ENCODE measurements around the gene ANKRD13D. TPM values are rescaled to one million over a fixed set of nuclear protein-coding genes. Genes with fewer than 3 reads are reported as not detected.

ANKRD13D gene
- polyA plus RNA-seq, 1 of the 3 experiments (the other 2 are of a cell fraction), result 50.2 TPM

DNA sequence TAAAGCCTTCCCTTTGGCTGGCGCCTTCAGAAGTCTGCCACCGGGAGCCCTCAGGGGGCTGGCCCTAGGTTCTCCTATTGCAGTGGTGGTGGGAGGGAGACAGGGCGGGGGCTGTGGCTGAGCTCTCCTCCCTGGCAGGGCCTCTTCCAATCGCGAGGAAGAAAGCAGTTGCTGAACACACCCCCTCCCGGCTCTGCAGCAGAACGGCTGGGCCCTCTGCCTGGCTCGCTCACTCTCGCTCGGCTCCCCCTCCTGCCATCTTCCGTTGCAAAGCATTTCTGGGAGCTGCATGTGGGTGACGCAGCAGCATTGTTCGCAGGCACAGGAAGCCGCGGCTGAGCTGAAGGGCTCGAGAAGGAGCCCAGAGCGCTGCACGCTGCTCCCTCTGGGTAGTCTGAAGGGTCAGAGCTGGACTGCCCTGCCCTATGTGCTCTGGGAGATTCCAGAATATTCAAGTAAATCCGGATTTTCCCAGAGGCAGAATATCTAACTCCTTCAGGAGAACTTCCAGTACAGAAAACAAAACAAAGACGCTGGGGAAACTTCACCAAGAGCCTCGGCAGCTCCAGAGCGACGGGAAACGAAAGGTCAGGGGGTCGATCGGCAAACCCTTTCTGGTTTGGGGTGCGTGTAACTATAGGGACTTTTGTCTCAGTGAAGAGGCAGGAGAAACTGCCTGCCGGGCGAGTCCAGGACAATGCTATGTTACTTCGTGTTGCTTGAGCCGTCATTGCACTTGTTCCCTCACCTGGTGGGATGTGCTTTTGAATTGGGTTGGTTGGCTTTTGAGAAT lies 49.1 kb upstream of the ANKRD13D start (continued):
- peak; percentile 100 for TF ChIP-seq TAF1 (IDR thresholded peaks at IDR 0.05; ENCODE audit: borderline replicate concordance, low read depth, low read length)

DNA sequence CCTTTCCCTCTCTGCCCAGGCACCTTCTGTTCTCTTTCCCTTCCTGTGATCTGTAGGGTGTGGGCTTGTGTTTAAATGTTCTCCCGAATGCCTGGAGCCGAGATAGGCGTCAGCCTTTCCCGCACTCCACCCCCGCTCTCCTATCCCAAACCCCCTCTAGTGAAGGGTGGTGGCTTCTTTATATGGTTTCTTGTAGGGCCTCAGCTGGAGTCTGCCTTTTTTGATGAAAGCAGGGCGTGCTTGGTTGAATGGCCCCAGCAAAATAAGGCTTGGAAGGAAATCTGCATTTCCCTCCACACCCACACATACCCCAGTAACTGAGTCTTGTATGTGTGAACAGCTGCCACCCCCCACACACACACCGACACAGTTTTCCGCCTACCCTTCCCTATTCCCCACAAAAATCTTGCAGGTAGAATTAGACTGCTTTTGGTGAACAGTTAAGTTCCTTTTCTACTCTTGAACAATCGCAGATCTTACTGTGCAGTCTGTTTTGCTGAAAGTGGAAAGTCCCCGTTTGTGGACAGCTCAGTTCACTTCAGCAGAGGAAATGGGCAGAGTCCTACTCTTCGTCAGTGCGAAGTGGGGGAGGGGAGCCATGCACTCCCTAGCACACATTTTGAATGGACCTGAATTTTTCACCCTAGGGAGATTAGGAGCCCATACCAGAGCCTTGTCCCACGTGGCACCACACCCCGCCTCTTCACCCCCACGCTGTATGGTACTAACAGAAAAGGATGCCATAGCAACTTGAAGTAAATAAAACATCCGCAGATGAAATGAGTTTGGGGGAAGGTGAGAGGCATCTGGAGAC lies 48.3 kb upstream of the ANKRD13D start:
- Histone ChIP-seq H3K27ac (ENCODE audit: low read depth in 2 of 2, low read length in 1 of 2) (peak overlapping the region; percentile 89 to 96), H3K27me3 (ENCODE audit: insufficient read depth) (no peaks in the 10 kb centered on the region), H3K36me3 (replicated peaks in 1 of 2; ENCODE audit: control insufficient read depth in 1 of 2, insufficient read depth in 2 of 2, low read length in 1 of 2) (peaks cover 18 to 26% of the 10 kb centered on the region in 2 experiments), H3K9me3 (no peaks in the 10 kb centered on the region), H3K79me2 (ENCODE audit: insufficient read depth) (peaks cover 59% of the 10 kb centered on the region), H3F3A (replicated peaks; ENCODE audit: insufficient read depth) (peaks cover 29% of the 10 kb centered on the region), H3K4me3 (ENCODE audit: low read depth in 2 of 2, low read length in 1 of 2) (peak overlapping the region; percentile 70 to 89), H3K9ac (peak overlapping the region; percentile 94), H3K4me2 (peak overlapping the region; percentile 99), H3K9me2 (no peaks in the 10 kb centered on the region), H2AFZ (ENCODE audit: low read depth) (no peak overlapping the region), H4K20me1 (ENCODE audit: insufficient read depth) (peaks cover 28% of the 10 kb centered on the region), H3K4me1 (ENCODE audit: control insufficient read depth in 1 of 2, insufficient read depth in 2 of 2, low read depth in 1 of 2, low read length in 1 of 2) (peaks cover 7 to 24% of the 10 kb centered on the region in 2 experiments; a peak in 3 of 4 replicates)
- POLR2A ChIA-PET, result interaction anchor here (1.0 to 1.8 kb wide), 4 partner anchors 13 to 134 kb away, joined by 3 to 5 read pairs (median 4); no protein-coding TSS in a partner anchor
- DNase-seq, result peak; percentile 58
- TF ChIP-seq TCF12 (IDR thresholded peaks at IDR 0.05), result peak; percentile 33; the same call in 1 of the 2 replicates
- TF ChIP-seq POLR2AphosphoS5 (IDR thresholded peaks at IDR 0.05; ENCODE audit: low read depth, low read length), result no peak
- TF ChIP-seq CHD2 (IDR thresholded peaks at IDR 0.05; ENCODE audit: low read length, partially characterized antibody), result peak; percentile 17
- TF ChIP-seq FOXJ3 (CRISPR knock-in tag; IDR thresholded peaks at IDR 0.05), result 0 out of 2 replicates have a peak, but pooled peaks have one; percentile 21
- peak; percentile 98 for TF ChIP-seq MXI1 (IDR thresholded peaks at IDR 0.05; ENCODE audit: low read depth, low read length)
- TF ChIP-seq, protein P1, sequence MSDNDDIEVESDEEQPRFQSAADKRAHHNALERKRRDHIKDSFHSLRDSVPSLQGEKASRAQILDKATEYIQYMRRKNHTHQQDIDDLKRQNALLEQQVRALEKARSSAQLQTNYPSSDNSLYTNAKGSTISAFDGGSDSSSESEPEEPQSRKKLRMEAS (IDR thresholded peaks at IDR 0.05; ENCODE audit: low read depth), result peak; percentile 72
- TF ChIP-seq REST (IDR thresholded peaks at IDR 0.05; ENCODE audit: low read depth, low read length), result peak; percentile 75; the same call in 1 of the 2 replicates
- no peak for TF ChIP-seq RAD21 (IDR thresholded peaks at IDR 0.05; ENCODE audit: low read length)
- CTCF ChIA-PET, result interaction anchor here (0.7 to 2.5 kb wide), 10 partner anchors 12 to 187 kb away, joined by 3 to 18 read pairs (median 4); no protein-coding TSS in a partner anchor
- 2% methylated on average over 16 of the region's 16 CpGs for WGBS (ENCODE audit: low lambda C conversion rate)

Data from SK-N-SH (cell line).